Activated gamma-delta T cell (primary cell): ENCODE measurements around the gene GABRG3.

Experiments used
- DNase-seq: peaks from one replicate; lab custom pipeline; 2025; lab: John Stamatoyannopoulos, UW
- total RNA-seq, 2 donors: gene quantifications; one replicate each; lab custom pipeline; 2026; lab: John Stamatoyannopoulos, UW

Gene GABRG3
- 0.04 to 0.10 reads per million in 2 donors for total RNA-seq

GRCh38 chr15:26970712-26971210 lies at the start of gene GABRG3:
Gene GABRG3 (plus strand): TSS chr15:26971181.
- no peak for DNase-seq

DNA sequence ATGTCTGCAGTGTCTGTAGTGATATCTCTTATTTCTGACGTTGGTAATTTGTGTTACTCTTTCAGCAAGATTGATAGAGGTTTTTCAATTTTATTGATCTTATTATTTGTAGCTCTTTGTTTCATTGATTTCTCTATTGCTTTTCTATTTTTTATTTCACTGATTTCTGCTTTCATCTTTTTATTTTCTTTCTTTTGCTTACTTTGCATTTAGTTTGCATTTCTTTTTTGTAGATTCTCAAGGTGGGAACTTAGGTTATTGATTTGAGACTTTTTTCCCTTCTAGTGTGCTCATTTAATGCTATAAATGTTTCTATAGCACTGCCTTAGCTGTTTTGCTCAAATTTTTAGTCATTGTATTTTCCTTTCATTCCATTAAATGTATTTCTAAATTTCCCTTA lies 49.5 kb upstream of the GABRG3 start:
- DNase-seq = no peak

DNA sequence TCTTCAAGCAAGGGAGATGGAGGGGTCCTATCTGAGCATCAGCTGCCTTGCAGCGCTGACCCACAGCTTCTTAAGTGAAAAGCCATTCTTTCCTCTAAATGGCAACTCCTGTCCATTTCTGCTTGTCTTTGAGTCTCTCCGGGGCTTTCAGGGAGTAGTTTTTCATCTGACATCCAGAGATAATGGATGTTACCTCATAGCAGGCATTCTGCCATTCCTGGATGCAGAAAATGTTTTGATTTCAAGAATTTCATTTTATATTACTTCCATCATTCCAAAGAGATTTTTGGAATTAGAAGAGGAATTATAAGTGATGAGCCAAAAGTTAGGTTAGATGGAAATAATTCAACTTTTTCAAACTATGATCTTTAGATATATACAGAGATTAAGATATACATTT lies 44.9 kb upstream of the GABRG3 start:
- no peak for DNase-seq

DNA sequence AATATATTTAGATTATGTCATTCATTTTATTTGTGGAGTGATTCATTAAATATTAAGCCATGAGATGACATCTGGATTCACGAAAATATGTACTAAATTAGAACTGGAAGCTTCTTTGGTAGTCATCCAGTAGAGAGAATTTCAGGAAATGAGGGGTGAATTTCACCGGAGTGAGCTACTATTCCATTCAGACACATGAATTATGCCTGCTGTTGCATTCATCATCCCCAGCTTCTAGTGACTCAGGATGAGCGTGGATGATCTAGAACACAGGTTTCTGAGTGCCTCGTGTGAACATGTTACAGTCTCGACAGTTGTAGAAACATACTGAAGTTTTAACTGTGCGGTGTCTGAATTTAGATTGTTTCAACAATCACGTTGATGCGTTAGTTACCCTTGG lies 42.9 kb upstream of the GABRG3 start:
- DNase-seq = no peak

GRCh38 chr15:26929588-26929987 lies 41.4 kb upstream of the GABRG3 start:
- DNase-seq = no peak

- DNase-seq = no peak
These were observed 36.1 kb upstream of the GABRG3 start for GRCh38 chr15:26934848-26935247.

DNA sequence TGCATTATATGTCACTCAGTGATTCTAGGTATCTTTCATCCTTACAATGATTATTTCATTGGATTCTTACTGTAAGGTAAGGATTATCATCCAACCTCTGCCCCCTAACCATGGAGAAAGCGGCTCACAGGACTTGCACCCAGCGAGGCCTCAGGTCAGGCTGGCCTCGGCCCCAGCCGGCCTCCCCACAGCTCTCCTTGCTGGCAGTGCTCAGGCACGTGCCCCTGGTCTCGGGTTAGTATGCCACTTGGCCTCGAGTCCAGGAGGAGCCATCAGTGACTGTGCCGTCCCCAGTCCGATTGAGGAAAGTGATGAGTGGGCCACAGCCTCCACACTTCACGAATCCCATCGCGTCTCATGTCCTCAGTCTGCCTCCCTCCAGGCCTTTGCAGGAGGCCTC lies 35.7 kb upstream of the GABRG3 start:
- no peak for DNase-seq

GRCh38 chr15:26936502-26936901 lies 34.5 kb upstream of the GABRG3 start:
- DNase-seq = no peak

- DNase-seq = no peak
These were observed 33.8 kb upstream of the GABRG3 start for GRCh38 chr15:26937134-26937533.

DNA sequence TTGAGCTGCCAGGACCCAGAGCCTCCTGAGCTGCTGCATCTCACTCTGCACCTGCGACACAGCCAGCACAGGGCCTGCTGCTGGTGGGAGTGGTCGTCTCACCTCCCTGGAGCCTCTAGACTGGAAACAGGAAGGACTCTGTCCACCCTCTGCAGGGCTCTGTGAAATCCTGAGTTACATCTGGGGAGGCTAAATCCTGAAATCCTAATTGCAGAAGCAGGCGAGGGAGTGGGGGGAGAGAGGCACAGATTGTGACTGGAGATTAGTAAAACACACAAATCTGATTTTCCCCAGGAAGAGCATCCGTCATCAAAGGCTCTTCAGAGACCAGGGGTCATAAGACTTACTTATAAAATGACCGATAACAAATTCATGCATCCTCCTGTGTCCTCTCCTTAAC lies 31.6 kb upstream of the GABRG3 start:
- no peak for DNase-seq

DNA sequence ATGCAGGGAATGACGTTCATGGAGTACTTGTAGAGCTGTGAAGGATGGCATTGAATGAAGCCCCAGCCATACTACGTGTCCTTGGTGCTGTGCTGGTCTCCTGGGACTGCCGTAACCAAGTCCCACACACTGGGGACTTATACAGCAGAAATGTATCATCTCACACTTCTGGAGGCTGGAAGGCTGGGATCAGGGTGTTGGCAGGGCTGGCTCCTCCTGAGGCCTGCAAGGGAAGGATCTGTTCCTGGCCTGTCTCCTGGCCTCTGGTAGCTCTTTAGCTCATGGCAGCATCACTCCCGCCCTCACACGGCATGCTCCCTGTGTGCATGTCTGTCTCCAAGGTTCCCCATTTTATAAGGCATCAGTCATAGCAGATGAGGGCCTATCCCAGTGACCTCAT lies 29.5 kb upstream of the GABRG3 start:
- no peak for DNase-seq

DNA sequence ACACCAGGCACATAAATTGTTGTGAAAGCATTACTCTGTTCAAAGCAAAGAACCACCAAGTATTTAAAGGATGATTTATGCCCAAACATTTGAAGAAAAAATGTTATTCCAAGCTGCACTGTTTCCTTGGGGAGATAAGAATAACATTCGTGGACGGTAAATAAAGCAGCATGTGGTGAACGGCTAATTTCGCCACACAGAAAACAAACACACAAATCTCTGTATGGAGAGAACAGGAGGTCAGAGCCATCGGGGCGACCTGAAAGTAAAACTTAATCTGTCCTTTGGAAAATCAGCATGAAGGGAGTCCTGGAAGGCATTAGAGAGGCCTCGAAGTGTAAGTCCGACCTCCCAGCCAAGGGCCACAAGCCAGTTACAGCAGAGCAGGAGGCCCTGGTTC lies 27.1 kb upstream of the GABRG3 start:
- no peak for DNase-seq

GRCh38 chr15:26945046-26945445 lies 25.9 kb upstream of the GABRG3 start:
- no peak for DNase-seq

GRCh38 chr15:26950001-26950400 lies 21.0 kb upstream of the GABRG3 start:
- DNase-seq = no peak

- DNase-seq = no peak
These were observed 16.6 kb upstream of the GABRG3 start for GRCh38 chr15:26954403-26954802.

GRCh38 chr15:26967719-26968269 lies 3.2 kb upstream of the GABRG3 start:
- no peak for DNase-seq

- no peak for DNase-seq
These were observed 2.2 kb upstream of the GABRG3 start for GRCh38 chr15:26968806-26969205.

DNA sequence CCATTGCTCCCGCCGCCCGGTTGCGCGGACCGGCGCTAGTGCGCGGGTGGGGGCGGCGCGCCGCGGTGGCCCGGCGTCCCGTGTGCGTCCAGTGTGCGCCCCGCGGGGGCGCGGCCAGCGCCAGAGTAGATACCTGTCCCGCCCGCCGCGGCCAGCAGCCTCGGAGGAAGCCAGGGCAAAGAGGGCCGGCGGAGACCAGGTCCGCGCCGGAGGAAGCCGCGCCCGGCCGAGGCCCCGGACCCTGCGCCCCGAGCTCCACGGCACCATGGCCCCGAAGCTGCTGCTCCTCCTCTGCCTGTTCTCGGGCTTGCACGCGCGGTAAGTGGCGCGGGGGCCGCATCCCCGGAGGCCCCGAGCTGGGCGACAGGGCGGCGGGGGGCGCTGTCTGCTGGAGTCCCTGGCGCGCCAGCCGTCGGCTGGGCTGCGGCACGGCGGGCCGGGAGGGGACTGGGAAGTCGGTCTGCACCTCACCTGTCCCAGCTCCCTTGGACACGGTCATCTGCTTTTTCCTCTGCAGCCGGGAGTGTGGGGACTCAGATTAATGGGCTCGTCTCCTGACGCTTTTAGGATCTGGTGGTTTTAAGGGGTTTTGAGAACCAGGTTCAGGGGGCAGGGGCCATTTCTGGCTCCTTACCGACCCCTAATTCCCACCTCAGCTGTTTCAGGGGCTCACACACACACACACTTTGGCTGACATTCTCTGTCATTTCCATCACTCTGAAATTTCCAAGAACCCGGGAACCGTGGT lies 464 bp downstream of the GABRG3 start:
- no peak for DNase-seq

- DNase-seq = no peak
These were observed 1.7 kb downstream of the GABRG3 start for GRCh38 chr15:26972636-26973035.

- no peak for DNase-seq
These were observed 3.3 kb downstream of the GABRG3 start for GRCh38 chr15:26974120-26974780.

GRCh38 chr15:26981492-26981891 lies 10.5 kb downstream of the GABRG3 start:
- DNase-seq = no peak

DNA sequence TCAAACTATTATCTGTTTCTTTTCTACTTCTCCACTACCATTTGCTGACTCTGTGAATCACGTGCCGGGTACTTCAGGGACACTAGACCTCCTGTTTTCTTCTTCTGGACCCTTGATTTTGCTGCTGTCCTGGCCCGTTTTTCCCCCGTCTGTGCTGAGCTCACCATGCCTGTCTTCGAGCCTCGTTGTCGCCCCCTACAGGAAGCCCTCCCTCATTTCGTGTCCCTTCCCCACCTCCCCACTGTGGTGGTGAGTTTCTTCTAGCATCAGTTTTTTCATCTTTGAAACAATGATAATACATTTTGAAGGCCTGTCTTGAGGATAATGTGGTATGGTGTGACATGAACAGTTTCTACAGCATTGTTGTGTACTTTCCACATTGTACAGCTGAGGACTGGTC lies 12.8 kb downstream of the GABRG3 start:
- DNase-seq = no peak

DNA sequence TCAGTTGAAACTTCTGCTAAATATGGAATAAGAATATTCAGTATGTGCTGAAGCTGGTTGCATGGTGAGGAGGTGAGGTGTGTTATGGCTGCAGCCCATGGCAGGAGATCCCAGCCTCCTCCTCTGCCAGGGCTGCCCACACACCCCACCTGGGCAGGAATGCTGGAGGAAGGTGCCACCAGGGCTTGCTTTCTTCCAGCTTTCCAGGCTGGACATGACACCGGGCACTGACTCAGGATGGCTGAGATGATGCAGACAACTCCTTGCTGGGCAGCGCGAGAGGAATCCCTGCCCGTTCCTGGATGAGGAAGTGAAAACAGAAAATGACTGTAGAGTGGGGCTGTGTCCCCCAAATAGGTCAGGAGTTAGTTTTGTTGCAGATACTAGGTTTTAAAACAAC lies 14.1 kb downstream of the GABRG3 start:
- no peak for DNase-seq
